OCI-LY7 (cell line): ENCODE data around the gene FCRL6. TPM values are rescaled to one million over a fixed set of nuclear protein-coding genes. Genes with fewer than 3 reads are reported as not detected.

Experiments used
- BruUV-seq: library from RNA; stranded (reverse); fragments of 400-500 nt; replicated peaks from 2 replicates; lab custom pipeline; 2021; lab: Mats Ljungman, UMichigan
- CTCF ChIA-PET: fragments of 300-600 bp; sonication (Branson Sonifier 250); formaldehyde crosslinking; loops from one replicate; lab custom pipeline; 2022; ENCODE audit warnings: antibody characterized with exemption; ENCODE audit not compliant: unreplicated experiment; lab: Charles Lee
- POLR2A ChIA-PET: fragments of 300-600 bp; sonication (Branson Sonifier 250); formaldehyde crosslinking; loops from one replicate; lab custom pipeline; 2022; ENCODE audit warnings: antibody characterized with exemption; lab: Charles Lee
- DNase-seq: peaks from one replicate; pipeline ENCODE4 v3.0.0-alpha.2; 2015; ENCODE audit warnings: low spot score
- H2AFZ ChIP-seq: fragments of 200-600 bp; sonication (generic), shearing (Covaris generic); 2 replicates; pipeline ENCODE4 v1.6.1; 2014; ENCODE audit warnings: mild to moderate bottlenecking, antibody characterized with exemption, low read length, moderate library complexity
- H3K27ac ChIP-seq: fragments of 200-600 bp; sonication (generic); 2 replicates; pipeline ENCODE4 v1.5.1; 2014; ENCODE audit warnings: mixed run types, low read depth, mild to moderate bottlenecking, moderate library complexity, low read length, inconsistent platforms; ENCODE audit not compliant: poor library complexity, severe bottlenecking
- H3K36me3 ChIP-seq: fragments of 200-600 bp; sonication (generic); 2 replicates; pipeline ENCODE4 v1.6.1; 2014; ENCODE audit warnings: mild to moderate bottlenecking, antibody characterized with exemption, low read length, moderate library complexity, mixed read lengths; ENCODE audit not compliant: insufficient read depth
- H3K4me1 ChIP-seq: fragments of 200-600 bp; sonication (generic); 2 replicates; pipeline ENCODE4 v1.5.1; 2014; ENCODE audit warnings: mild to moderate bottlenecking, low read length; ENCODE audit not compliant: insufficient read depth, poor library complexity, severe bottlenecking
- H3K4me2 ChIP-seq: fragments of 200-600 bp; sonication (generic); 2 replicates; pipeline ENCODE4 v1.6.1; 2014; ENCODE audit warnings: mild to moderate bottlenecking, low read length
- H3K4me3 ChIP-seq: fragments of 200-600 bp; sonication (generic); 2 replicates; pipeline ENCODE4 v1.5.1; 2014; ENCODE audit warnings: mild to moderate bottlenecking, low read depth, low read length; ENCODE audit not compliant: poor library complexity, severe bottlenecking
- H3K79me2 ChIP-seq: fragments of 200-600 bp; sonication (generic); 2 replicates; pipeline ENCODE4 v1.6.1; 2016; ENCODE audit warnings: low read depth, mild to moderate bottlenecking, low read length, moderate library complexity, mixed read lengths; ENCODE audit not compliant: insufficient read depth
- H3K9me2 ChIP-seq: fragments of 200-600 bp; sonication (generic); 2 replicates; pipeline ENCODE4 v1.6.1; 2016; ENCODE audit warnings: mild to moderate bottlenecking, low read length, mixed read lengths; ENCODE audit not compliant: insufficient read depth
- H3K9me3 ChIP-seq: fragments of 200-600 bp; sonication (generic); 2 replicates; pipeline ENCODE4 v1.6.1; 2014; ENCODE audit warnings: mild to moderate bottlenecking, mixed run types, low read length, mixed read lengths
- H4K20me1 ChIP-seq: fragments of 200-600 bp; sonication (generic); 2 replicates; pipeline ENCODE4 v1.6.1; 2014; ENCODE audit warnings: mild to moderate bottlenecking, antibody characterized with exemption, low read length, moderate library complexity, mixed read lengths; ENCODE audit not compliant: insufficient read depth
- EZH2phosphoT487 ChIP-seq: fragments of 200-600 bp; sonication (generic); IDR thresholded peaks from 2 replicates; pipeline ENCODE4 v1.6.1; 2018; ENCODE audit warnings: low read depth, borderline replicate concordance, mild to moderate bottlenecking, mixed run types, antibody characterized with exemption, low read length, moderate library complexity, mixed read lengths
- intact Hi-C: fragments of 100-400 bp; cut with micrococcal nuclease; formaldehyde crosslinking; loops from one replicate; pipeline ENCODE4 v1.10.0; 2022; ENCODE audit not compliant: unreplicated experiment
- total RNA-seq, 2 experiments: library from RNA; depleted of rRNA in 1 of 2; stranded (reverse); fragments of >200 nt in 1 of 2; shearing (Covaris generic) in 1 of 2; gene quantifications; 2 replicates each; pipeline ENCODE4 v1.2.3, GENCODE V29; 2014 to 2022
- TF ChIP-seq, protein P1 (sequence below): fragments of 200-600 bp; sonication (generic); conservative IDR thresholded peaks from 2 replicates; pipeline ENCODE4 v1.5.1; 2014; ENCODE audit warnings: mild to moderate bottlenecking, antibody characterized with exemption, low read length, moderate library complexity, mixed read lengths

Gene FCRL6
- total RNA-seq, 2 experiments from 2014 or later: not detected

GRCh38 chr1:159860456-159860855 is 58.3 kb downstream of the FCRL6 start:
- H4K20me1 ChIP-seq: no peaks in the 10 kb centered on the region
- no peaks in the 10 kb centered on the region for H3K79me2 ChIP-seq
- H3K9me3 ChIP-seq: no peaks in the 10 kb centered on the region
- TF ChIP-seq, protein P1, sequence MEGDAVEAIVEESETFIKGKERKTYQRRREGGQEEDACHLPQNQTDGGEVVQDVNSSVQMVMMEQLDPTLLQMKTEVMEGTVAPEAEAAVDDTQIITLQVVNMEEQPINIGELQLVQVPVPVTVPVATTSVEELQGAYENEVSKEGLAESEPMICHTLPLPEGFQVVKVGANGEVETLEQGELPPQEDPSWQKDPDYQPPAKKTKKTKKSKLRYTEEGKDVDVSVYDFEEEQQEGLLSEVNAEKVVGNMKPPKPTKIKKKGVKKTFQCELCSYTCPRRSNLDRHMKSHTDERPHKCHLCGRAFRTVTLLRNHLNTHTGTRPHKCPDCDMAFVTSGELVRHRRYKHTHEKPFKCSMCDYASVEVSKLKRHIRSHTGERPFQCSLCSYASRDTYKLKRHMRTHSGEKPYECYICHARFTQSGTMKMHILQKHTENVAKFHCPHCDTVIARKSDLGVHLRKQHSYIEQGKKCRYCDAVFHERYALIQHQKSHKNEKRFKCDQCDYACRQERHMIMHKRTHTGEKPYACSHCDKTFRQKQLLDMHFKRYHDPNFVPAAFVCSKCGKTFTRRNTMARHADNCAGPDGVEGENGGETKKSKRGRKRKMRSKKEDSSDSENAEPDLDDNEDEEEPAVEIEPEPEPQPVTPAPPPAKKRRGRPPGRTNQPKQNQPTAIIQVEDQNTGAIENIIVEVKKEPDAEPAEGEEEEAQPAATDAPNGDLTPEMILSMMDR: no peak
- no peak for TF ChIP-seq EZH2phosphoT487
- no peak overlapping the region for H3K4me2 ChIP-seq
- no peaks in the 10 kb centered on the region for H3K4me1 ChIP-seq
- POLR2A ChIA-PET: no interaction called here
- H3K9me2 ChIP-seq: no peaks in the 10 kb centered on the region
- no peak overlapping the region for H3K27ac ChIP-seq
- intact Hi-C loops: no loop called here
- no peaks in the 10 kb centered on the region for H3K36me3 ChIP-seq
- no peak overlapping the region for H3K4me3 ChIP-seq
- BruUV-seq: no TSS peak
- no peak overlapping the region for H2AFZ ChIP-seq
- CTCF ChIA-PET: no interaction called here
- no peak for DNase-seq

GRCh38 chr1:159861218-159861617 is 59.1 kb downstream of the FCRL6 start:
- H3K4me1 ChIP-seq: no peaks in the 10 kb centered on the region
- DNase-seq: no peak
- H3K79me2 ChIP-seq: no peaks in the 10 kb centered on the region
- no peaks in the 10 kb centered on the region for H3K9me2 ChIP-seq
- intact Hi-C loops: no loop called here
- no peak overlapping the region for H3K27ac ChIP-seq
- TF ChIP-seq EZH2phosphoT487: no peak
- TF ChIP-seq, protein P1: no peak
- H4K20me1 ChIP-seq: no peaks in the 10 kb centered on the region
- H3K9me3 ChIP-seq: no peaks in the 10 kb centered on the region
- no peak overlapping the region for H3K4me2 ChIP-seq
- CTCF ChIA-PET: interaction anchor here (0.5 kb wide), 1 partner anchor 92 kb away, joined by 3 read pairs; no protein-coding TSS in a partner anchor
- POLR2A ChIA-PET: no interaction called here
- H3K4me3 ChIP-seq: no peak overlapping the region
- no TSS peak for BruUV-seq
- H3K36me3 ChIP-seq: no peaks in the 10 kb centered on the region
- H2AFZ ChIP-seq: no peak overlapping the region

- BruUV-seq: no TSS peak
- no peaks in the 10 kb centered on the region for H3K9me2 ChIP-seq
- intact Hi-C loops: no loop called here
- H4K20me1 ChIP-seq: no peaks in the 10 kb centered on the region
- H3K4me2 ChIP-seq: no peak overlapping the region
- H3K79me2 ChIP-seq: no peaks in the 10 kb centered on the region
- H3K27ac ChIP-seq: no peak overlapping the region
- no peak overlapping the region for H2AFZ ChIP-seq
- CTCF ChIA-PET: interaction anchor here (0.5 kb wide), 1 partner anchor 91 kb away, joined by 3 read pairs; no protein-coding TSS in a partner anchor
- H3K36me3 ChIP-seq: no peaks in the 10 kb centered on the region
- no peaks in the 10 kb centered on the region for H3K9me3 ChIP-seq
- no peak overlapping the region for H3K4me3 ChIP-seq
- no peak for DNase-seq
- H3K4me1 ChIP-seq: no peaks in the 10 kb centered on the region
- TF ChIP-seq, protein P1: no peak
- TF ChIP-seq EZH2phosphoT487: no peak
- POLR2A ChIA-PET: no interaction called here
Observed at GRCh38 chr1:159862031-159862430, 59.9 kb downstream of the FCRL6 start.
